ENCODE results near the gene MOGAT1.
A peak's percentile ranks its signal among the peaks of the same experiment; 100 is the strongest.

Gene MOGAT1

GRCh38 chr2:222671259-222672067 is at the start of gene MOGAT1:
Gene MOGAT1, plus strand, starts transcription at chr2:222671658. Its CDS starts 128 bp downstream, at chr2:222671786.
- DNase-seq, result no peak

GRCh38 chr2:222621893-222622292 is 49.6 kb upstream of the MOGAT1 start:
- no peak for DNase-seq

- no peak for DNase-seq
These were observed 48.5 kb upstream of the MOGAT1 start for GRCh38 chr2:222622910-222623309.

- no peak for DNase-seq
These were observed 47.6 kb upstream of the MOGAT1 start for GRCh38 chr2:222623756-222624309.

GRCh38 chr2:222627764-222628163 is 43.7 kb upstream of the MOGAT1 start:
- no peak for DNase-seq

- DNase-seq, result no peak
These were observed 36.2 kb upstream of the MOGAT1 start for GRCh38 chr2:222635295-222635694.

GRCh38 chr2:222637067-222637466 is 34.4 kb upstream of the MOGAT1 start:
- no peak for DNase-seq

GRCh38 chr2:222641336-222641735 is 30.1 kb upstream of the MOGAT1 start:
- DNase-seq, result no peak

GRCh38 chr2:222643134-222643533 is 28.3 kb upstream of the MOGAT1 start:
- no peak for DNase-seq

GRCh38 chr2:222646008-222646407 is 25.4 kb upstream of the MOGAT1 start:
- no peak for DNase-seq

GRCh38 chr2:222649801-222650200 is 21.7 kb upstream of the MOGAT1 start:
- DNase-seq, result no peak

- DNase-seq, result no peak
These were observed 19.6 kb upstream of the MOGAT1 start for GRCh38 chr2:222651718-222652418.

- DNase-seq, result peak; percentile 70
These were observed 18.8 kb upstream of the MOGAT1 start for GRCh38 chr2:222652491-222653255.

- peak; percentile 33 for DNase-seq
These were observed 18.2 kb upstream of the MOGAT1 start for GRCh38 chr2:222653280-222653679.

- DNase-seq, result peak; percentile 95
These were observed 15.5 kb upstream of the MOGAT1 start, which contains the start of gene FARSB for GRCh38 chr2:222655787-222656525. Gene FARSB, minus strand, starts transcription at chr2:222656092. Its CDS starts 19 bp downstream, at chr2:222656073.

GRCh38 chr2:222656526-222657446 is 14.7 kb upstream of the MOGAT1 start:
- peak; percentile 18 for DNase-seq

- peak; percentile 17 for DNase-seq
These were observed 8.0 kb upstream of the MOGAT1 start for GRCh38 chr2:222663479-222663878.

- no peak for DNase-seq
These were observed 2.8 kb upstream of the MOGAT1 start for GRCh38 chr2:222668494-222669154.

GRCh38 chr2:222669353-222669752 is 2.1 kb upstream of the MOGAT1 start:
- no peak for DNase-seq
